Right lobe of liver (tissue), 6 donors: Measurements from ENCODE around the gene APOL6. TPM values are rescaled to one million over a fixed set of nuclear protein-coding genes. Genes with fewer than 3 reads are reported as not detected.

Experiments used
- ATAC-seq, 4 donors: fragments of 200-7000 bp; cut with Tn5 transposase; one replicate each; pipeline ENCODE4 v1.9.1; 2020; ENCODE audit warnings: mild to moderate bottlenecking in 4 of 4, moderate library complexity in 4 of 4
- DNase-seq, 3 donors: peaks; one replicate each; pipeline ENCODE4 v3.0.0-alpha.2; 2020
- H3K27ac ChIP-seq, 3 donors: fragments of 200-600 bp; one replicate each; pipeline ENCODE4 v1.8.0; 2022
- H3K27me3 ChIP-seq, 2 donors: fragments of 200-600 bp; one replicate each; pipeline ENCODE4 v1.8.0; 2022
- H3K36me3 ChIP-seq, 4 donors: fragments of 200-600 bp; sonication (generic) in 1 of 4; one replicate each; pipeline versions ENCODE4 v1.5.1 to v1.8.0; 2017 to 2022; ENCODE audit warnings: control low read depth in 1 of 4
- H3K4me1 ChIP-seq, 4 donors: fragments of 200-600 bp; sonication (generic) in 1 of 4; one replicate each; pipeline versions ENCODE4 v1.5.1 to v1.8.0; 2017 to 2022; ENCODE audit warnings: control low read depth in 1 of 4
- H3K4me3 ChIP-seq, 3 donors: fragments of 200-600 bp; one replicate each; pipeline ENCODE4 v1.8.0; 2022
- H3K9me3 ChIP-seq, 4 donors: fragments of 200-600 bp; sonication (generic) in 1 of 4; one replicate each; pipeline versions ENCODE4 v1.5.1 to v1.8.0; 2017 to 2022; ENCODE audit warnings: control low read depth in 1 of 4
- CTCF ChIP-seq, 4 donors: fragments of 200-600 bp in 3 of 4; fragments of 450-650 bp in 1 of 4; IDR thresholded peaks; one replicate each; pipeline versions ENCODE4 v1.5.1 to v1.8.0; 2016 to 2022; ENCODE audit warnings: antibody characterized with exemption in 4 of 4, mild to moderate bottlenecking in 2 of 4
- POLR2A ChIP-seq: fragments of 450-650 bp; IDR thresholded peaks from one replicate; pipeline ENCODE4 v1.6.1; 2017; ENCODE audit warnings: antibody characterized with exemption, mild to moderate bottlenecking
- WGBS: methylation state at CpG from one replicate; pipeline ENCODE4 v1.1.6; 2018; ENCODE audit warnings: low coverage, low lambda C conversion rate; ENCODE audit not compliant: insufficient coverage; ENCODE audit errors: missing lambda C conversion rate; 5-methylcytosine and 5-hydroxymethylcytosine counted together
- intact Hi-C, 2 donors: fragments of 100-400 bp; cut with DNase I; formaldehyde crosslinking; loops; one replicate each; pipeline versions ENCODE4 v1.11.2 to v1.14.1; 2022
- total RNA-seq, 6 experiments: library from RNA; depleted of rRNA in 2 of 6; stranded (reverse); fragments of >200 nt in 2 of 6; fragmentation: NEBNext Ultra II Directional in 3 of 6; extraction: Animal tissue kit (Norgen Biotek cat#: 25700) in 3 of 6; gene quantifications; one replicate each; pipeline versions ENCODE4 v1.1.0 to v1.2.4, GENCODE V29; 2016 to 2023
- donor health status: DM: no; HTN: yes; CAD: no.
- donor health status: DM: no; HTN: no; CAD: no.
- donor health status: DM: no; HTN: no; CAD: no.
- donor health status: DM: no; HTN: yes; CAD: no.
- donor health status: DM: no; HTN: yes; CAD: no.

Gene APOL6
- total RNA-seq, 6 experiments from 2014 or later = 33.5 to 42.7 (median 39.6) TPM

GRCh38 chr22:35611200-35611890 is 36.9 kb upstream of the APOL6 start:
- Histone ChIP-seq H3K9me3 (no peaks in the 10 kb centered on the region), H3K36me3 (no peaks in the 10 kb centered on the region), H3K4me1 (peaks cover 0 to under 1% (median 0%) of the 10 kb centered on the region in 4 donors), H3K27me3 (no peaks in the 10 kb centered on the region), H3K4me3 (no peak overlapping the region), H3K27ac (no peak overlapping the region)
- ATAC-seq (no peak), DNase-seq (no peak)
- TF ChIP-seq POLR2A (no peak), CTCF (IDR thresholded peaks at IDR 0.05) (no peak)
- WGBS = 50% methylated on average over 1 of the region's 6 CpGs
- intact Hi-C loops = no loop called here

GRCh38 chr22:35611891-35612576 is 36.2 kb upstream of the APOL6 start:
- no peak for ATAC-seq
- TF ChIP-seq CTCF (IDR thresholded peaks at IDR 0.05) (no peak), POLR2A (no peak)
- Histone ChIP-seq H3K36me3 (no peaks in the 10 kb centered on the region), H3K27ac (no peak overlapping the region), H3K4me3 (no peak overlapping the region), H3K4me1 (no peaks in the 10 kb centered on the region), H3K27me3 (no peaks in the 10 kb centered on the region), H3K9me3 (no peaks in the 10 kb centered on the region)
- intact Hi-C loops = no loop called here
- 52% methylated on average over 7 of the region's 8 CpGs for WGBS
- no peak for DNase-seq

- DNase-seq (peak in 1 of 3 donors; percentile 27), ATAC-seq (peak in 3 of 4 donors; percentile 16 to 73 (median 50))
- WGBS = 68% methylated on average over 9 of the region's 12 CpGs
- Histone ChIP-seq H3K4me1 (no peaks in the 10 kb centered on the region), H3K27me3 (no peaks in the 10 kb centered on the region), H3K27ac (no peak overlapping the region), H3K4me3 (no peak overlapping the region), H3K36me3 (no peaks in the 10 kb centered on the region), H3K9me3 (no peaks in the 10 kb centered on the region)
- TF ChIP-seq POLR2A (no peak), CTCF (IDR thresholded peaks at IDR 0.05) (no peak)
- intact Hi-C loops = no loop called here
Observed at GRCh38 chr22:35612903-35613302, 35.3 kb upstream of the APOL6 start.

- Histone ChIP-seq H3K27me3 (no peaks in the 10 kb centered on the region), H3K36me3 (no peaks in the 10 kb centered on the region), H3K4me1 (no peaks in the 10 kb centered on the region), H3K4me3 (no peak overlapping the region), H3K9me3 (no peaks in the 10 kb centered on the region), H3K27ac (no peak overlapping the region)
- intact Hi-C loops = no loop called here
- DNase-seq (no peak), ATAC-seq (no peak)
- TF ChIP-seq POLR2A = no peak
- TF ChIP-seq CTCF (IDR thresholded peaks at IDR 0.05) = no peak
- 100% methylated on average over 2 of the region's 2 CpGs for WGBS
Observed at GRCh38 chr22:35614404-35614803, 33.8 kb upstream of the APOL6 start.
